Activated naive CD4-positive, alpha-beta T cell treated with Interleukin-2 at 50 U/mL for 16 hours (primary cell): ENCODE data around the gene HMG20B.
"Not testable (repeated sequence)": the region's sequence is repeated elsewhere in the genome, so short reads cannot be mapped to it uniquely, and the experiment has no call there.

Source experiments
- DNase-seq: peaks from one replicate; pipeline ENCODE4 v3.0.0-alpha.2; 2020

HMG20B gene

DNA sequence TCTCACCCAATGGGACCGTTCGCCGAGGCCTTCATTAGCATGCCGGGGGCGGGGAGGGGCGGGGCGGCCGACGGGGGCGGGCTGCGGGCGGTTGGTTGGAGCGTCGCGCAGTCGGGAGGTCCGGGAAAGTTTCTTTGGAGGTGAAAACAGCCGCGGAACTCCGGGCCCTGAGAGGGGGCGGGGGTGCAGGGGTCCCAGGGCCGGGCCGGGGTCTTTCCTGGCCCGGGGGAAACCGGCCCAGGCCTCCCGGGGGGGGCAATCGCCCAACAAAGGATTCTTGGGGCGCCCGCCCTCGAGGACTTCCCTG is at the start of gene HMG20B:
Gene HMG20B, plus strand, starts transcription at position 90 of the 307 bp plus-strand sequence. CDS start 366 bp downstream, outside the sequence.
- no peak for DNase-seq

DNA sequence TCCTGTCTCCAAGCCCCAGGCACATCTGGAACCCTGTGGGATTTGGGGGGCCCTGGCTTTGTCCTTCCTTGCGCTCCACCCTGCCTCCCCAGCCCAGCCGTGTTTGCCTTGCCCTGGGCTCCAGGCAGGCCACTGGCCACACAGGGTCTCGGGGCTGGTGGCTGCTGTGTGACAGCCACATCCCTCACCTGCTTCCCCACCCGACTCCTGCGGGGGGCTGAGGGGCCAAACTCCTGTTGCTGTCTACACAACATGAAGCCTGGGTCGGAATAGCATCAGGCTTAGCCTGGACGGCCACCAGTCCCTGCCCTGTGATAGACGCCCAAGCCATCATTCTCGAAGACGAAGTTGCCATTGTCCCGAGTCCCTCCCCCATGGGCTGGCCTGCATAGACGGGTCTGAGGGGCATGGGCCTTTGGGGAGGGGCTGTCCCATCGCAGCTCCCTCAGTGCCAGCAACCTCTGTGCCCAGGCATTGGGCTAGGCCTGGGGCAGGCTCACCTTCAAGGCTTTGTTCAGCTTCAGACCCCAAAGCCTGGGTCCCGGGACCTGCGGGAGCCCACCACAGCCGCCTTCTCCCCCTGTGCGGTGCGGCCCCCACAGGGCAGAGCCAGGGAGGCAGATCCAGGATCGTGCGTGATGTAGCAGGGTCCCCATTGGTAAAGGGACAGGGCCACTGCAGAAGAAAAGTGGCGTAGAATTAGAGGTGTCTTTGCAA is 49.2 kb upstream of the HMG20B start:
- DNase-seq, result no peak

DNA sequence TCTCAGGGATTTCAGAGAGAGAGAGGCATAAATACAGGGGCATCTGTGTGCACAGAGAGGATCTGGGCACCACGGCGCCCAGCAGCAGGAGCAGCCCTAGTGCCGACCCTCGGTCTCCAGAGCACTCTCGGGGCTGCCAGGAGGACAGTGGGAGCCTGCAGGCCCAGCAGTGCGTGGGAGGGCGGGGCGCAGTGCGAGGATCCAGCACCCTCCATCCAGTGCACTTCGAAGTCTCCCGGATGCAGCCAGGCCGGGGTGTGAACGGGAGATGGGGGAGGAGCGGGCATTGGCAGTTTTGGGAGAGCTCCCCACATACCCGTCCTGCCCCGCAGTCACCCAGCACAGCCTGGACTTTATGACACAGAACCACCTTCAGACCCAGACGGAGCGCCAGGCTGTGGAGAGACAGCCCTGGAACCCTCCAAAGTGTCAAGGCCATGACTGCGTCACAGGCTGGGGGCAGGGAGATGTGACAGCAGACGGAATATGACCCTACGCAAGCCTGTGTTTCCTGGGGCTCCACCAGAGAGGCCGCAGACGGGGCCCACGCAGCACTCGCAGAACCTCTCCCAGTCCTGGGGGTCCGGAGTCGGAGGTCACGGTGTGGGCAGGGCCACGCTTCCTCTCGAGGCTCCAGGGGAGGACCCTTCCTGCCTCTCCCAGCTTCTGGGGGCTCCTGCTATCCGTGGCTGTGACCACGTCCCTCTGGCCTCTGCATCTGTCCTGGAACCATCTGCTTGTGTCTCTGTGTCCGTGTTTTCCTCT is 48.5 kb upstream of the HMG20B start:
- DNase-seq, result no peak

DNA sequence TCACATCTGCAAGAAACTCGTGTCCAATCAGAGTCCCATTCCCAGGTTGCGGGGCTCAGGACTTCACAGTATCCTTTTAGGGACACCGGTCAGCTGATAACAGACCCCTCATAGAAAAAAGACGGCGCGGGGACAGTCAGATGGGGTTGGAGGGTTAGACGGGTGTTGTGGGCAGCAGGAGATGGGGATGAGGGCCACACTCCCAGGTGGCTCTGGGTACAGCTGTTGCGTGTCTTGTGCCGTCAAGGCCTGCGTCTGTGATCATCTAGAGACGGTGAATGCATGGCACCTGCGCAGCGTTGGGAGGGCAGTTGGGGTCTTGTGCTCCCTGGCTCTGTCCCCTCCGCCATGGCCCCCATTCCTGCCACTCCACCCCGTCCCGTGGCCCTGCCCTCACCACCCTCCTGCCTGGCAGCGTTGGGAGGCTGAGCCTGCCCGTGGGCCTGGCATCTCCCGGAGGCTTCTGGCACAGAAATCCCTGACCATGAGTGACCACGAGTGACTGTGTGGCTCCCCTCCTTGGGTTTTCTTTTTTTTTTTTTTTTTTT is 47.8 kb upstream of the HMG20B start:
- no peak for DNase-seq

DNA sequence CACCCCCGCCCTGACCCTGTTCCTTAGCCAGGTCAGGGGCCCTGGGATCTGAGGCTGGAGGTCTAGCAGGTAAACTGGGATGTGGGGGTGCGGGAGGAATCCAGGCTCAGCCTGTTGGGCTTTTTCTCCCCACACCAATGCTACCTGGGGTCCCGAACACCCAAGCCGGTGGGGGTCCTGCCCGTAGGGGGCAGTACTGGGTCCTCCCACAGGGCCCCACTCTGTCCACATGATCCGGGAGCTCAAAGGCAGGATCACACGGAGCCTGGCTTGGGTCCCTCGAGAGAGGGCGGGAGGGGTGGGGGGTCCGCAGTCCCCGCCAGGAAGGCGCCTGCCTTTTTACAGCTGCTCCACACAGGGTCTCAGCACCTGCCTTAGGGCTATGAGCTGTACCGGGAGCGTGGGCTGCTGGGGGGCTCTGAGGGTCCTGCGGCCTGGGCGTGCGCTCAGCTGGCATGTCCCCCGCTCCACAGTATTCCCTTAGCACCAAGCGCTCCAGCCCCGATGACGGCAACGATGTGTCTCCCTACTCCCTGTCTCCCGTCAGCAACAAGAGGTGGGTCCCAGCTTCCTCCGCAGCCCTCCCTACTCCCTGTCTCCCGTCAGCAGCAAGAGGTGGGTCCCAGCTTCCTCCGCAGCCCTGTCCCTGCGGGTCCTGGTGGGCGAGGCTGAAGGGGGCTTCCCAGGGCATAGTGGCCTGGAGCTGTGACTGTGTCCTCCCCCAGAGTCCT is 46.1 kb upstream of the HMG20B start:
- no peak for DNase-seq

DNA sequence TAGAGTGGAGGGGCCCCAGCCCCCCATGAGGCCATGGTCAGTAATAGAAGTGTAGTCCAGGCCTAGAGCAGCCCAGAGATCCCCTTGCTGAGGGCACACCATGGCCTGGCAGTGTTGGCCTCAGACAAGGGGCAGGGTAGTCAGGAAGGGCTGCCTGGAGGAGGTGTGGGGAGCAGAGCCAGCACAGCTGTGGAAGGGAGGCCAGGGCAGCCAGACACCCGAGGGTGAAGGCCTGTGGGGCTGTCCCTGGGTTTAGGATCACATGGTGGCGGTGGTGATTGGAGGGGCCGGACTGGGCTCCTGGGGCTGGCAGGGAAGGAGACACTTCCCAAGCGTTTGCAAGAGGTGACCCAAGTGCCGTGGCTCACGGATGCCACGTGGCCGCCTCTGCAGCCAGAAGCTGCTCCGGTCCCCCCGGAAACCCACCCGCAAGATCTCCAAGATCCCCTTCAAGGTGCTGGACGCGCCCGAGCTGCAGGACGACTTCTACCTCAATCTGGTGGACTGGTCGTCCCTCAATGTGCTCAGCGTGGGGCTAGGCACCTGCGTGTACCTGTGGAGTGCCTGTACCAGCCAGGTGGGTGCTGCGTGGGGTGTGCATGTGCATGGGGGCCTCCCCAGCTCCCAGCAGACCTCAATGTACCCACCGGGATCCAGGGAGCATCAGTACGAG is 45.4 kb upstream of the HMG20B start:
- DNase-seq, result no peak

DNA sequence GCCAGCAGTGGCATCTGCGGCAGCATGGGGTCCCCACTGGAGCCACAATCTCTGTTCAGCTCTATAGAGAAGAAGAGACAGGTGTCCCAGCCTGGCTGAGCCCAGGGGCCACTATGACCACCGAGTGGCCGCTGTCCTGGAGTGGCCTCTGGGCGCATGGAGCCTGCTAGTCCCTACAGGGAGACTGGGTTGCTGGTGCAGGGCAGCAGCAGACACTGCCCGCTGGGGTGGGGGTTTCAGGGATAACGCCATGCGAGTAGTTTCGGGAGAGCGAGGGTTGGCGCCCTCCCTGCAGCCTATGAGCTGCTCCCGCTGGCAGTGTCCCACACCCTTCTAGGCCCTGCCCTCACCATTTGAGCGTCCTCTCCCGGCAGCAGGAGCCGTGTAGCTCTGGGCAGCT is 44.7 kb upstream of the HMG20B start:
- DNase-seq, result no peak

DNA sequence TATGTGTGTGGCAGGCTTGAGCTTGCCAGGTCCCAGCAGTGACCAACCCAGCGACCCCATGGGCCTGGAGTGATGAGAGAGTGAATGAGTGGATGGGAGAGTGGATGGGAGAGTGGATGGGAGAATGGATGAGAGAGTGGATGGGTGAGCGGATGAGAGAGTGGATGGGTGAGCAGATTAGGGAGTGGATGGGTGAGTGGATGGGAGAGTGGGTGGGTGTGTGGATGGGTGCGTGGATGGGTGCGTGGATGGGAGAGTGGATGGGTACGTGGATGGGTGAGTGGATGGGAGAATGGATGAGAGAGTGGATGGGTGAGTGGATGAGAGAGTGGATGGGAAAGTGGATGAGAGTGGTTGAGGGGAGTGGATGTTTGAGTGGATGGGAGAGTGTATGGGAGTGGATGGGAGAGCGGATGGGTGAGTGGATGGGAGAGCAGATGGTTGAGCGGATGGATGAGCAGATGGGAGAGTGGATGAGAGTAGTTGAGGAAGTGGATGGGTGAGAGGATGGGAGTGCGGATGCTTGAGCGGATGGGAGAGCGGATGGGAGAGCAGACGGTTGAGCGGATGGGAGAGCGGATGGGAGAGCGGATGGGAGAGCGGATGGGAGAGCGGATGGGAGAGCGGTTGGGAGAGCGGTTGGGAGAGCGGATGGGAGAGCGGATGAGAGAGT is 44.1 kb upstream of the HMG20B start:
- DNase-seq, result no peak

DNA sequence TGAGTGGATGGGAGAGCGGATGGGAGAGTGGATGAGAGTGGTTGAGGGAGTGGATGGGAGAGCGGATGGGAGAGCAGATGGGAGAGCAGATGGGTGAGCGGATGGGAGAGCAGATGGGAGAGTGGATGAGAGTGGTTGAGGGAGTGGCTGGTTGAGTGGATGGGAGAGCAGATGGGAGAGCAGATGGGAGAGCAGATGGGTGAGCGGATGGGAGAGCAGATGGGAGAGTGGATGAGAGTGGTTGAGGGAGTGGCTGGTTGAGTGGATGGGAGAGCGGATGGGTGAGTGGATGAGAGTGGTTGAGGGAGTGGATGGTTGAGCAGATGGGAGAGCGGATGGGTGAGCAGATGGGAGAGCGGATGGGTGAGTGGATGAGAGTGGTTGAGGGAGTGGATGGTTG is 43.4 kb upstream of the HMG20B start:
- DNase-seq, result not testable (repeated sequence)

DNA sequence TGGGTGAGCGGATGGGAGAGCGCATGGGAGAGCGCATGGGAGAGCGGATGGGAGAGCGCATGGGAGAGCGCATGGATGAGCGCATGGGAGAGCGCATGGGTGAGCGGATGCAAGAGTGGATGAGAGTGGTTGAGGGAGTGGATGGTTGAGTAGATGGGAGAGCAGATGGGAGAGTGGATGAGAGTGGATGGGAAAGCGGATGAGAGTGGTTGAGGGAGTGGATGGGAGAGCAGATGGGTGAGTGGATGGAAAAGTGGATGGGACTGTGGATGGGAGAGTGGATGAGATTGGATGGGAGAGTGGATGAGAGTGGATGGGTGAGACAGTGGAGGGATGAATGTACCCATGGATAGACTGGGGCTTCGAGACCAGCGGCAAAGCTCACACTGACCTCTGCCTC is 42.4 kb upstream of the HMG20B start:
- no peak for DNase-seq

DNA sequence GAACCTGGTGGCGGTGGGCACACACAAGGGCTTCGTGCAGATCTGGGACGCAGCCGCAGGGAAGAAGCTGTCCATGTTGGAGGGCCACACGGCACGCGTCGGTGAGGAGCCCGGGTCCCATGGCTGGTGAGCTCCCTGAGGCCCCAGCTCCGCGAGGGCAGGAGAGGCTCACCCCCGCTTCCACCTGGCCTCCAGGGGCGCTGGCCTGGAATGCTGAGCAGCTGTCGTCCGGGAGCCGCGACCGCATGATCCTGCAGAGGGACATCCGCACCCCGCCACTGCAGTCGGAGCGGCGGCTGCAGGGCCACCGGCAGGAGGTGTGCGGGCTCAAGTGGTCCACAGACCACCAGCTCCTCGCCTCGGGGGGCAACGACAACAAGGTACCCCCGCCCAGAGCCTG is 41.0 kb upstream of the HMG20B start:
- DNase-seq, result no peak

DNA sequence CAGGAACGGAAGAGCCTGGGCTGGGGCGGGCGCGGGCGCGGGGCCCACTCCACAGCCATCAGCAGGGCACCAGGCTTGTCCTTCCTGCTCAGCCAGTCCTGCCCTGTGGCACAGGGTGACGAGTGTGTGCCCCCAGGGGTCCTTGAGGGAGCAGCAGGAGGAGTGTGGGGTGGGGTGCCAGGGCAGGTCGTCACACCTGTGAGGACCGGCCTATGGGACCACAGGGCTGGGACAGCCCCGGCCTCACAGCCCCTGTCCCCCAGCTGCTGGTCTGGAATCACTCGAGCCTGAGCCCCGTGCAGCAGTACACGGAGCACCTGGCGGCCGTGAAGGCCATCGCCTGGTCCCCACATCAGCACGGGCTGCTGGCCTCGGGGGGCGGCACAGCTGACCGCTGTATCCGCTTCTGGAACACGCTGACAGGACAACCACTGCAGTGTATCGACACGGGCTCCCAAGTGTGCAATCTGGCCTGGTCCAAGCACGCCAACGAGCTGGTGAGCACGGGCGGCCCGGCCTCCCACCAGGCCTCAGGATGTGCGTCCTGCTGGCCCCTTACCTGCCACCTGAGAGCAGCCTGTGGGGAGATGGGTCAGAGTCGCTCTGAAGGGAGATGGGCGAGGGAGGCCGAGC is 40.5 kb upstream of the HMG20B start:
- no peak for DNase-seq

DNA sequence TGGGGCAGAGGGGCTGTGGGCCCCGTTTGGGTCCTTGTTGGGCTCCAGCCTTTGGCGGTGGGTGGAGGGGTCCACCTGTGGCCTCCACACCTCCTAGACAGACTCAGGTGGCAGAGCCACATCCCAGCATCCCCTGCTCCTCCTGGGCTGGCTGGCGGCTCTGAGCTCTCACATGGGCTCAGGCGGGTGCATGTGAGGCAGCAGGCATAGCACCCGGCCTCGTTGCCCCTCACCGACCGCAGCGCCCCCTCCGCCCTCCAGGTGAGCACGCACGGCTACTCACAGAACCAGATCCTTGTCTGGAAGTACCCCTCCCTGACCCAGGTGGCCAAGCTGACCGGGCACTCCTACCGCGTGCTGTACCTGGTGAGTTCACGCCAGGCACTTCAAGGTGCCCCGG is 39.7 kb upstream of the HMG20B start:
- no peak for DNase-seq

DNA sequence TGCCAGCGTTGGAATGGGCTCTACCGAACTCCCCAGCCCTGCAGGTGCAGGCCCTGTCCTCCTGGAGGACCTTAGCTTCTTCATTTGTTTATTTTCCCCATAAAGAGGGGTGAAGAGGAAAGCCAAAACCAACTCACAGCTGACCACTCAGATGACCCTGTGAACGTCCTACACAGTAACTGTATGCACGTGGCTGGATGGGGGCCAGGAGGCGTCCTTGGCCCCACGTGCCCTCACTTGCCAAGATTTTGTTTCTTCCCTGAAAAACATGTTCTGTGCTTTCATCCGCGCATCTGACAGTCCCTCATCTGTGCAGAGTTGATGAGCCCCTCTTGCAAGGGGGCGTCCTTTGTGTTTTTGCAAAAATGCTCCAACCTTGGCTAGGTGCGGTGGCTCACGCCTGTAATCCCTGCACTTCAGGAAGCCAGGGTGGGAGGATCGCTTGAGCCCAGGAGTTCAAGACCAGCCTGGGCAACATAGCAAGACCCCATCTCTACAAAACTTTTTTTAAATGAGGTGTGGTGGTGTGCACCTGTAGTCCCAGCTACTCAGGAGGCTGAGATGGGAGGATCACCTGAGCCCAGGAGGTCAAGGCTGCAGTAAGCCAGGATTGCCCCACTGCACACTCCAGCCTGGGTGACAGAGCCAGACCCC is 39.1 kb upstream of the HMG20B start:
- no peak for DNase-seq

DNA sequence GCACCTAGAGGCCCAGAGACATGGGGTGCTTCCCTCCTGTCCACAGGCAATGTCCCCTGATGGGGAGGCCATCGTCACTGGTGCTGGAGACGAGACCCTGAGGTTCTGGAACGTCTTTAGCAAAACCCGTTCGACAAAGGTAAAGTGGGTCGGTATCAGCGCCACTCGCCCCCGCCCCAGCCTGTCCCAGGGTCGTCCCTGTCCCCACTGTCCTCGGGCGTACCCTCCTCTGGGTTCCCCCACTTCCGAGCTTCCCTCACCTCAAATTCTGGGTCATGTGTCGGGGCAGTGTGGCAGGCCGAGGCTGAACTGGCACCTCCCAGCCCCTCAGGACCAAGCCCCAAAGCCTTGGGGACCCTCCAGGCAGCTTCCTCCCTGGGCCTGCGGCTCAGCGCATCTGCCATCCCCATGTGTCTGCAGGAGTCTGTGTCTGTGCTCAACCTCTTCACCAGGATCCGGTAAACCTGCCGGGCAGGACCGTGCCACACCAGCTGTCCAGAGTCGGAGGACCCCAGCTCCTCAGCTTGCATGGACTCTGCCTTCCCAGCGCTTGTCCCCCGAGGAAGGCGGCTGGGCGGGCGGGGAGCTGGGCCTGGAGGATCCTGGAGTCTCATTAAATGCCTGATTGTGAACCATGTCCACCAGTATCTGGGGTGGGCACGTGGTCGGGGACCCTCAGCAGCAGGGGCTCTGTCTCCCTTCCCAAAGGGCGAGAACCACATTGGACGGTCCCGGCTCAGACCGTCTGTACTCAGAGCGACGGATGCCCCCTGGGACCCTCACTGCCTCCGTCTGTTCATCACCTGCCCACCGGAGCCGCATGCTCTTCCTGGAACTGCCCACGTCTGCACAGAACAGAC is 38.1 kb upstream of the HMG20B start:
- no peak for DNase-seq

DNA sequence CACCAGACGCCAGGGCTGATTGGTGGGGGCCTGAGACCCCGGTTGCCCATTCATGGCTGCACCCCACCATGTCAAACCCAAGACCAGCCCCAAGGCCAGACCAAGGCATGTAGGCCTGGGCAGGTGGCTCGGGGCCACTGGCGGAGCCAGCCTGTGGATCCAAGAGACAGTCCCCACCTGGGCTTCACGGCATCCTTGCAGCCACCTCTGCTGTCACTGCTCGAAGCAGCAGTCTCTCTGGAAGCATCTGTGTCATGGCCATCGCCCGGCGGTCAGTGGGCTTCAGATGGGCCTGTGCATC is 37.6 kb upstream of the HMG20B start:
- no peak for DNase-seq

DNA sequence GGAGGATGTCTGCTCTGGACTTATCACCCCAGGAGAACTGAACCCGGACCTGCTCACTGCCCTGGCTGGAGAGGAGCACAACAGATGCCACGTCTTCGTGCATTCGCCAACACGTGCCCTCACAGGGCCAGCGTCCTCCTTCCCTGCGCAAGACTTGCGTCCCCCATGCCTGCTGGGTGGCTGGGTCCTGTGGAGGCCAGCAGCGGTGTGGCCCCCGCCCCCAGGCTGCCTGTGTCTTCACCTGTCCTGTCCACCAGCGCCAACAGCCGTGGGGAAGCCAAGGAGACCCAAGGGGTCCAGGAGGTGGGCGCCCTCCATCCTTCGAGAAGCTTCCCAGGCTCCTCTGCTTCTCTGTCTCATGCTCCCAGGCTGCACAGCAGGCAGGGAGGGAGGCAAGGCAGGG is 37.2 kb upstream of the HMG20B start:
- no peak for DNase-seq

DNA sequence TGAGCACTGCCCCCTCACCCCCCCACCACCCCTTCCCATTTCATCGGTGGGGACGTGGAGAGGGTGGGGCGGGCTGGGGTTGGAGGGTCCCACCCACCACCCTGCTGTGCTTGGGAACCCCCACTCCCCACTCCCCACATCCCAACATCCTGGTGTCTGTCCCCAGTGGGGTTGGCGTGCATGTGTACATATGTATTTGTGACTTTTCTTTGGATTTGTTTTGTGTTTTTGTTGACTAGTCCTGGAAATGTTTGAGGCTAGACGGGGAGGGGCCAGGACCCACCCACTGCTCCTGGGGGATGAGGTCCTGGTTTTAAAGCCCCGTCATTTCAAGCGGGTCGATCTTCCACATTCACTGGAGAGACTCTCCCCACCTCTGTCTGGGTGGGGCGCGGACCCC is 36.8 kb upstream of the HMG20B start:
- no peak for DNase-seq

DNA sequence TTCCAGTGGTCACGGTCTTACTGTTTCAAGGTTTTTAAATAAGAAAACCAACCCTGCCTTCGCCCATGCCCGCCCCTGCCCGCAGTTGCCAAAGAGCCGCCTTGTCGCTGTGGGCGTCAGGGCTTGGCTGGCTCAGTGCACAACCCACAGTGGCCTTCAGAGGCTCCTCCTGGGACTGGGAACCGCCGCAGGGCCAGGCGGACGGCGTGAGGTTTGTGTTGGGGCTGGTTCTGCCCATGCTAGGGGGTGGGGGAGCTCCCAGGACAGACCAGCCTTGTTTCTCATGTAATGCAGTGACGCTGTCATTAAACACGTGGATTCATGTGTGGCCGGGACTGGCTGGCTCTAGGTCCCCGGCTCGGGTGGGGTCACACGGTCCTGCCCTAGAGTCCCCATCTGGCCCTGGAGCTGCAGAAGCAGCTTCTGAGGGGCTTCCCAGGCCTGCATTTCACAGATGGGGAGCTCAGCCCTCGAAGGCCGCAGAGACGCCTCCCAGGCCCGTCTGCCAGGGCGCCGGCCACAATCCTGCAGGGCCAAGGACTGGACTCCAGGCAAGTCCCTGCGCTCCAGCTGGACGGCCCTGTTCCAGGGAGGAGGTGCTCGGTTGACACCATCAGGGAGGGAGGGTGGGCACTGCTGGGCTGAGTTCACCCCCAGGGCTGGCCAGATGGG is 36.2 kb upstream of the HMG20B start:
- no peak for DNase-seq

DNA sequence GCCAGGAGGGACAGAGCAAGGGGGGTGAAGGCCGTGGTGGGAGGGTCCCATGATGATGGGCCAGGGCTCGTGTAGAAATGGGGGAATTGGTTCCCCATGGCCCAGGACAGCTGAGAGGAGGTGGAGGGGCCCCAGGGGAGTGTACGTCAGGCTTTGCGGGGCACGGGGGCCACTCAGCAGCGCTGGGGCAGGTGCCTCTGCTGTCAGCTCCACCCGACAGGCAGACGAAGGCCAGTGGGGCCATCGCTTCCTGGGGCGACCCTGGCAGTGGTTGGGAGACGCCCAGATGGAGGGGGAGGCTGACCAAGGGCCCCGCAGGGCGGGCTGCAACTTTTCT is 35.7 kb upstream of the HMG20B start:
- DNase-seq, result no peak
